Natural killer cell (primary cell): ENCODE results near the gene TBX21. TPM values are rescaled to one million over a fixed set of nuclear protein-coding genes. Genes with fewer than 3 reads are reported as not detected.

Experiments
- ATAC-seq, 3 donors: fragments of 150-1000 bp in 2 of 3; fragments of 200-7000 bp in 1 of 3; cut with Tn5 transposase; 1 replicate in 1 of 3; 2 replicates in 2 of 3; pipeline ENCODE4 v1.10.0; 2021; ENCODE audit warnings: mild to moderate bottlenecking in 2 of 3, moderate library complexity in 2 of 3
- DNase-seq, 2 donors: peaks; one replicate each; pipeline versions ENCODE4 v3.0.0 to v3.0.0-alpha.2; 2013 to 2021; ENCODE audit warnings: mixed read lengths in 1 of 2
- H3K27ac ChIP-seq: one replicate; pipeline ENCODE4 v1.5.1; 2013; ENCODE audit warnings: mild to moderate bottlenecking, low read length
- H3K27me3 ChIP-seq: one replicate; pipeline ENCODE4 v1.6.1; 2013; ENCODE audit warnings: low read length; ENCODE audit not compliant: control insufficient read depth, insufficient read depth
- H3K36me3 ChIP-seq: one replicate; pipeline ENCODE4 v1.6.1; 2013; ENCODE audit warnings: low read length; ENCODE audit not compliant: control insufficient read depth, insufficient read depth
- H3K4me1 ChIP-seq: one replicate; pipeline ENCODE4 v1.6.1; 2013; ENCODE audit warnings: low read length; ENCODE audit not compliant: control insufficient read depth, insufficient read depth
- H3K4me3 ChIP-seq: one replicate; pipeline ENCODE4 v1.5.1; 2013; ENCODE audit warnings: low read length
- H3K9me3 ChIP-seq: one replicate; pipeline ENCODE4 v1.6.1; 2013; ENCODE audit warnings: low read length; ENCODE audit not compliant: control insufficient read depth, insufficient read depth
- H3K27ac Mint-ChIP-seq, 2 donors: one replicate each; pipeline ENCODE4 v1.8.0; 2022; ENCODE audit warnings: mild to moderate bottlenecking in 2 of 2, mixed read lengths in 2 of 2, moderate library complexity in 1 of 2
- H3K27me3 Mint-ChIP-seq, 2 donors: one replicate each; pipeline ENCODE4 v1.8.0; 2022; ENCODE audit warnings: low read depth in 2 of 2, mixed read lengths in 2 of 2
- H3K36me3 Mint-ChIP-seq: one replicate; pipeline ENCODE4 v1.8.0; 2022; ENCODE audit warnings: mixed read lengths
- H3K4me1 Mint-ChIP-seq, 2 donors: one replicate each; pipeline ENCODE4 v1.8.0; 2022; ENCODE audit warnings: mixed read lengths in 2 of 2
- H3K4me3 Mint-ChIP-seq: one replicate; pipeline ENCODE4 v1.8.0; 2022; ENCODE audit warnings: mild to moderate bottlenecking, moderate library complexity, mixed read lengths
- H3K9me3 Mint-ChIP-seq, 2 donors: one replicate each; pipeline ENCODE4 v1.8.0; 2022; ENCODE audit warnings: mixed read lengths in 2 of 2
- CTCF ChIP-seq: fragments of 200-600 bp; IDR thresholded peaks from one replicate; pipeline ENCODE4 v1.8.0; 2022; ENCODE audit warnings: antibody characterized with exemption
- WGBS: methylation state at CpG from one replicate; pipeline ENCODE4 v1.1.7; 2013; ENCODE audit warnings: missing lambda C conversion rate; ENCODE audit not compliant: insufficient coverage; 5-methylcytosine and 5-hydroxymethylcytosine counted together
- intact Hi-C: fragments of 100-400 bp; cut with micrococcal nuclease; formaldehyde crosslinking; loops from one replicate; pipeline ENCODE4 v1.14.2; 2022
- total RNA-seq, 4 donors: library from RNA; stranded (reverse); fragments of 120-200 nt in 1 of 4; gene quantifications; one replicate each; pipeline versions ENCODE4 v1.2.3 to v1.2.4, GENCODE V29; 2013 to 2022

TBX21 gene
- total RNA-seq, 3 donors from 2014 or later (not counting 1 experiment from before 2014, with no cell fraction given): 234 to 328 (median 257) TPM

GRCh38 chr17:47703671-47704070 lies 29.4 kb upstream of the TBX21 start:
- intact Hi-C loops: loop anchor here (5.0 kb wide), 1 partner anchor 41 kb away; no protein-coding TSS in a partner anchor
- WGBS: 33% methylated on average over 3 of the region's 5 CpGs
- H3K27ac ChIP-seq: peak overlapping the region; percentile 80
- peak overlapping the region; percentile 91 for H3K4me3 Mint-ChIP-seq
- no peaks in the 10 kb centered on the region for H3K27me3 ChIP-seq
- H3K27ac Mint-ChIP-seq: peak overlapping the region; percentile 98
- DNase-seq (peak in 1 of 2 donors; percentile 47), ATAC-seq (no peak)
- peaks cover 4% of the 10 kb centered on the region for H3K36me3 ChIP-seq
- H3K36me3 Mint-ChIP-seq: no peaks in the 10 kb centered on the region
- H3K9me3 Mint-ChIP-seq: no peaks in the 10 kb centered on the region
- H3K9me3 ChIP-seq: no peaks in the 10 kb centered on the region
- no peak for TF ChIP-seq CTCF
- peak overlapping the region; percentile 12 for H3K4me3 ChIP-seq
- H3K4me1 Mint-ChIP-seq: peaks cover 80 to 88% of the 10 kb centered on the region in 2 donors
- H3K27me3 Mint-ChIP-seq: no peaks in the 10 kb centered on the region
- H3K4me1 ChIP-seq: peaks cover 93% of the 10 kb centered on the region

- Mint-ChIP-seq H3K4me3 (peak overlapping the region; percentile 91), H3K27ac (peak overlapping the region; percentile 98), H3K27me3 (no peaks in the 10 kb centered on the region), H3K9me3 (no peaks in the 10 kb centered on the region), H3K36me3 (no peaks in the 10 kb centered on the region), H3K4me1 (peaks cover 75 to 83% of the 10 kb centered on the region in 2 donors)
- DNase-seq (peak in 1 of 2 donors; percentile 57), ATAC-seq (no peak)
- Histone ChIP-seq H3K36me3 (peaks cover under 1% of the 10 kb centered on the region), H3K27me3 (no peaks in the 10 kb centered on the region), H3K9me3 (no peaks in the 10 kb centered on the region), H3K4me1 (peaks cover 88% of the 10 kb centered on the region), H3K4me3 (no peak overlapping the region), H3K27ac (peak overlapping the region; percentile 80)
- intact Hi-C loops: loop anchor here (5.0 kb wide), 1 partner anchor 42 kb away; no protein-coding TSS in a partner anchor
- TF ChIP-seq CTCF: no peak
- WGBS: under 1% methylated on average over 13 of the region's 14 CpGs
Observed at GRCh38 chr17:47704116-47704515, 28.9 kb upstream of the TBX21 start.

- Histone ChIP-seq H3K27ac (peak overlapping the region; percentile 80), H3K4me3 (no peak overlapping the region), H3K36me3 (peaks cover 4% of the 10 kb centered on the region), H3K4me1 (peaks cover 86% of the 10 kb centered on the region), H3K9me3 (no peaks in the 10 kb centered on the region), H3K27me3 (no peaks in the 10 kb centered on the region)
- H3K4me1 Mint-ChIP-seq: peaks cover 70 to 81% of the 10 kb centered on the region in 2 donors
- peak overlapping the region; percentile 98 for H3K27ac Mint-ChIP-seq
- ATAC-seq (no peak), DNase-seq (peak in 1 of 2 donors; percentile 40)
- no peak for TF ChIP-seq CTCF
- 35% methylated on average over 6 of the region's 6 CpGs for WGBS
- no peaks in the 10 kb centered on the region for H3K9me3 Mint-ChIP-seq
- H3K4me3 Mint-ChIP-seq: peak overlapping the region; percentile 91
- intact Hi-C loops: loop anchor here (5.0 kb wide), 1 partner anchor 42 kb away; no protein-coding TSS in a partner anchor
- no peaks in the 10 kb centered on the region for H3K27me3 Mint-ChIP-seq
- no peaks in the 10 kb centered on the region for H3K36me3 Mint-ChIP-seq
Observed at GRCh38 chr17:47704736-47705135, 28.3 kb upstream of the TBX21 start.
